ENCODE data around the gene KCNK7.

The KCNK7 gene

GRCh38 chr11:65599216-65599954, 3.8 kb upstream of the KCNK7 start:
- TF ChIP-seq CTCF (IDR thresholded peaks at IDR 0.05; ENCODE audit: insufficient read depth, missing control alignments), result no peak
- FAIRE-seq (no peak), DNase-seq (ENCODE audit: insufficient read length, low spot score) (no peak)

- FAIRE-seq, result no peak
- TF ChIP-seq CTCF (IDR thresholded peaks at IDR 0.05; ENCODE audit: insufficient read depth, missing control alignments), result no peak
- no peak for DNase-seq (ENCODE audit: insufficient read length, low spot score)
Observed at GRCh38 chr11:65598258-65598699, 2.7 kb upstream of the KCNK7 start.

GRCh38 chr11:65596520-65596919, 920 bp upstream of the KCNK7 start:
- TF ChIP-seq CTCF (IDR thresholded peaks at IDR 0.05; ENCODE audit: insufficient read depth, missing control alignments), result no peak
- no peak for FAIRE-seq
- DNase-seq (ENCODE audit: insufficient read length, low spot score), result no peak

GRCh38 chr11:65595131-65595530, 469 bp downstream of the KCNK7 start:
- DNase-seq (ENCODE audit: insufficient read length, low spot score) (no peak), FAIRE-seq (no peak)
- TF ChIP-seq CTCF (IDR thresholded peaks at IDR 0.05; ENCODE audit: insufficient read depth, missing control alignments), result no peak

- FAIRE-seq, result no peak
- TF ChIP-seq CTCF (IDR thresholded peaks at IDR 0.05; ENCODE audit: insufficient read depth, missing control alignments), result peak; percentile 62
- peak; percentile 64 for DNase-seq (ENCODE audit: insufficient read length, low spot score)
Observed at GRCh38 chr11:65593518-65594414, 1.8 kb downstream of the KCNK7 start.

GRCh38 chr11:65592858-65593517, 2.6 kb downstream of the KCNK7 start:
- FAIRE-seq (no peak), DNase-seq (ENCODE audit: insufficient read length, low spot score) (no peak)
- no peak for TF ChIP-seq CTCF (IDR thresholded peaks at IDR 0.05; ENCODE audit: insufficient read depth, missing control alignments)
